H1 (cell line): ENCODE measurements around the gene SLC28A2. TPM values are rescaled to one million over a fixed set of nuclear protein-coding genes. Genes with fewer than 3 reads are reported as not detected.
A peak's percentile ranks its signal among the peaks of the same experiment; 100 is the strongest.

Experiments used
- CTCF ChIA-PET: fragments of 300-600 bp; sonication (Branson Sonifier 250); formaldehyde crosslinking; loops from one replicate; lab custom pipeline; 2021; ENCODE audit not compliant: partially characterized antibody; lab: Charles Lee
- POLR2A ChIA-PET: fragments of 300-600 bp; sonication (Branson Sonifier 250); formaldehyde crosslinking; loops from one replicate; lab custom pipeline; 2021; ENCODE audit warnings: inconsistent platforms; ENCODE audit not compliant: partially characterized antibody; lab: Charles Lee
- DNase-seq, 2 experiments: peaks; one replicate each; pipeline versions ENCODE4 v3.0.0 to v3.0.0-alpha.2; 2010 to 2022; ENCODE audit warnings: low spot score in 2 of 2, low read depth in 1 of 2, mixed read lengths in 1 of 2
- FAIRE-seq: peaks from 2 replicates; lab custom pipeline; 2011; peaks lifted over from hg19 to GRCh38; lab: Jason Lieb, UNC
- H2AFZ ChIP-seq: 2 replicates; pipeline ENCODE4 v1.8.1; 2012; ENCODE audit warnings: low read length, inconsistent platforms
- H2AK5ac ChIP-seq: 2 replicates; pipeline ENCODE4 v1.6.1; 2013; ENCODE audit warnings: low read depth, low read length
- H2BK120ac ChIP-seq: replicated peaks from 2 replicates; pipeline ENCODE3; 2013; ENCODE audit warnings: low read depth, low read length, inconsistent platforms
- H2BK12ac ChIP-seq: 2 replicates; pipeline ENCODE4 v1.6.1; 2013; ENCODE audit warnings: low read depth, low read length
- H2BK15ac ChIP-seq: 2 replicates; pipeline ENCODE4 v1.6.1; 2013; ENCODE audit warnings: low read length
- H2BK20ac ChIP-seq: 2 replicates; pipeline ENCODE4 v1.6.1; 2013; ENCODE audit warnings: low read length
- H2BK5ac ChIP-seq: 2 replicates; pipeline ENCODE4 v1.6.1; 2013; ENCODE audit warnings: low read depth, low read length
- H3K14ac ChIP-seq: 2 replicates; pipeline ENCODE4 v1.6.1; 2013; ENCODE audit warnings: inconsistent platforms; ENCODE audit not compliant: insufficient read length
- H3K18ac ChIP-seq: 2 replicates; pipeline ENCODE4 v1.6.1; 2013; ENCODE audit warnings: low read length; ENCODE audit errors: extremely low read depth
- H3K23ac ChIP-seq: 2 replicates; pipeline ENCODE4 v1.6.1; 2013; ENCODE audit warnings: inconsistent platforms; ENCODE audit not compliant: insufficient read length
- H3K23me2 ChIP-seq: 2 replicates; pipeline ENCODE4 v1.6.1; 2013; ENCODE audit warnings: low read depth, low read length
- H3K27ac ChIP-seq: 2 replicates; pipeline ENCODE4 v1.6.1; 2011; ENCODE audit warnings: low read depth, low read length, inconsistent platforms
- H3K27me3 ChIP-seq, 4 experiments: replicated peaks in 1 of 4; 1 replicate in 1 of 4; 2 replicates in 3 of 4; pipeline versions ENCODE4 v1.6.1 to v1.8.1; 2011 to 2013; ENCODE audit warnings: low read length in 3 of 4, mild to moderate bottlenecking in 3 of 4, inconsistent platforms in 2 of 4, mixed read lengths in 2 of 4, moderate library complexity in 1 of 4; ENCODE audit not compliant: control insufficient read depth in 3 of 4, insufficient read depth in 3 of 4; ENCODE audit errors: extremely low read depth in 1 of 4
- H3K36me3 ChIP-seq, 4 experiments: 2 replicates each; pipeline versions ENCODE4 v1.6.1 to v1.8.1; 2011 to 2013; ENCODE audit warnings: mild to moderate bottlenecking in 4 of 4, low read length in 3 of 4, moderate library complexity in 2 of 4, control low read depth in 1 of 4, inconsistent platforms in 1 of 4; ENCODE audit not compliant: insufficient read depth in 4 of 4, control insufficient read depth in 2 of 4
- H3K4ac ChIP-seq: replicated peaks from 2 replicates; pipeline ENCODE3; 2013; ENCODE audit warnings: low read length, low read depth, mixed read lengths, inconsistent platforms; ENCODE audit not compliant: insufficient read length
- H3K4me1 ChIP-seq, 4 experiments: replicated peaks in 1 of 4; 1 replicate in 1 of 4; 2 replicates in 3 of 4; pipeline versions ENCODE4 v1.6.1 to v1.8.1; 2011 to 2013; ENCODE audit warnings: low read length in 3 of 4, inconsistent platforms in 2 of 4, mixed read lengths in 1 of 4; ENCODE audit not compliant: insufficient read depth in 4 of 4, control insufficient read depth in 3 of 4
- H3K4me2 ChIP-seq, 2 experiments: 2 replicates each; pipeline versions ENCODE4 v1.6.1 to v1.8.1; 2011 to 2013; ENCODE audit warnings: low read depth in 2 of 2, low read length in 2 of 2, control low read depth in 1 of 2, inconsistent platforms in 1 of 2, mild to moderate bottlenecking in 1 of 2; ENCODE audit not compliant: insufficient read depth in 1 of 2
- H3K4me3 ChIP-seq, 4 experiments: fragments of 200-600, 300-600 bp in 1 of 4; sonication (generic), shearing (Covaris generic), sonication (Bioruptor Twin) in 1 of 4; 2 replicates each; pipeline versions ENCODE4 v1.5.1 to v1.8.1; 2011 to 2016; ENCODE audit warnings: low read length in 4 of 4, low read depth in 3 of 4, control low read depth in 2 of 4, inconsistent platforms in 2 of 4, mild to moderate bottlenecking in 2 of 4, mixed read lengths in 1 of 4, moderate library complexity in 1 of 4; ENCODE audit not compliant: insufficient read depth in 2 of 4; ENCODE audit errors: extremely low read depth in 1 of 4
- H3K56ac ChIP-seq: replicated peaks from 2 replicates; pipeline ENCODE3; 2013; ENCODE audit warnings: low read depth, mild to moderate bottlenecking, mixed read lengths, low read length, inconsistent platforms; ENCODE audit not compliant: insufficient read length
- H3K79me1 ChIP-seq: 2 replicates; pipeline ENCODE4 v1.6.1; 2013; ENCODE audit warnings: low read depth, low read length, control low read depth
- H3K79me2 ChIP-seq, 2 experiments: 2 replicates each; pipeline versions ENCODE4 v1.6.1 to v1.8.1; 2012 to 2013; ENCODE audit warnings: low read length in 2 of 2, mild to moderate bottlenecking in 2 of 2, inconsistent platforms in 1 of 2; ENCODE audit not compliant: insufficient read depth in 2 of 2, control insufficient read depth in 1 of 2
- H3K9ac ChIP-seq, 4 experiments: replicated peaks in 1 of 4; 1 replicate in 1 of 4; 2 replicates in 3 of 4; pipeline versions ENCODE4 v1.6.1 to v1.8.1; 2011 to 2013; ENCODE audit warnings: low read depth in 3 of 4, low read length in 3 of 4, control low read depth in 2 of 4, mild to moderate bottlenecking in 2 of 4, moderate library complexity in 2 of 4, inconsistent platforms in 1 of 4; ENCODE audit errors: extremely low read depth in 1 of 4
- H3K9me3 ChIP-seq, 2 experiments: 2 replicates each; pipeline versions ENCODE4 v1.6.1 to v1.8.1; 2012 to 2013; ENCODE audit warnings: mild to moderate bottlenecking in 2 of 2, moderate library complexity in 2 of 2, control low read depth in 1 of 2, inconsistent platforms in 1 of 2, low read depth in 1 of 2, low read length in 1 of 2, mixed read lengths in 1 of 2; ENCODE audit not compliant: insufficient read depth in 2 of 2
- H4K20me1 ChIP-seq, 2 experiments: replicated peaks in 1 of 2; 2 replicates each; pipeline versions ENCODE3 to v1.8.1; 2011 to 2013; ENCODE audit warnings: inconsistent platforms in 2 of 2, low read length in 2 of 2, mild to moderate bottlenecking in 1 of 2; ENCODE audit not compliant: insufficient read depth in 2 of 2, control insufficient read depth in 1 of 2
- H4K5ac ChIP-seq: 2 replicates; pipeline ENCODE4 v1.6.1; 2013; ENCODE audit warnings: low read length, low read depth, mixed read lengths, inconsistent platforms; ENCODE audit not compliant: insufficient read length
- H4K8ac ChIP-seq: 2 replicates; pipeline ENCODE4 v1.8.0; 2013; ENCODE audit warnings: mild to moderate bottlenecking, moderate library complexity, low read length, inconsistent platforms; ENCODE audit not compliant: insufficient read depth; ENCODE audit errors: extremely low read depth
- H4K91ac ChIP-seq: replicated peaks from 2 replicates; pipeline ENCODE3; 2013; ENCODE audit warnings: low read length, mixed read lengths, inconsistent platforms; ENCODE audit not compliant: insufficient read length
- ASH2L ChIP-seq: fragments of 200-600, 300-600 bp; sonication (generic); IDR thresholded peaks from one replicate; pipeline ENCODE4 v1.7.1; 2017; ENCODE audit warnings: low read length
- BRCA1 ChIP-seq: IDR thresholded peaks from 2 replicates; pipeline ENCODE4 v1.6.1; 2012; ENCODE audit warnings: low read depth, low read length, improper control_type of control experiment
- CREB1 ChIP-seq: IDR thresholded peaks from 2 replicates; pipeline ENCODE4 v1.6.1; 2012; ENCODE audit warnings: inconsistent platforms
- KDM1A ChIP-seq: fragments of 200-600, 300-600 bp; sonication (generic); IDR thresholded peaks from 2 replicates; pipeline ENCODE4 v1.7.1; 2016; ENCODE audit warnings: mild to moderate bottlenecking, low read length, borderline replicate concordance
- RAD21 ChIP-seq, 2 experiments: IDR thresholded peaks in 1 of 2; conservative IDR thresholded peaks in 1 of 2; 2 replicates each; pipeline ENCODE4 v1.6.1; 2011; ENCODE audit warnings: low read depth in 2 of 2, low read length in 2 of 2, improper control_type of control experiment in 1 of 2, inconsistent platforms in 1 of 2, mild to moderate bottlenecking in 1 of 2, moderate library complexity in 1 of 2
- RFX5 ChIP-seq: IDR thresholded peaks from 2 replicates; pipeline ENCODE4 v1.6.1; 2011; ENCODE audit warnings: low read depth, low read length, improper control_type of control experiment, borderline replicate concordance
- SP1 ChIP-seq: IDR thresholded peaks from 2 replicates; pipeline ENCODE4 v1.6.1; 2011; ENCODE audit warnings: low read depth, low read length
- SRF ChIP-seq: IDR thresholded peaks from 2 replicates; pipeline ENCODE4 v1.6.1; 2011; ENCODE audit warnings: mild to moderate bottlenecking, low read depth, low read length, moderate library complexity
- TEAD4 ChIP-seq: IDR thresholded peaks from 2 replicates; pipeline ENCODE4 v1.6.1; 2012; ENCODE audit warnings: low read depth, low read length, inconsistent platforms, mixed read lengths
- YY1 ChIP-seq: IDR thresholded peaks from 2 replicates; pipeline ENCODE4 v1.6.1; 2011; ENCODE audit warnings: low read depth, mild to moderate bottlenecking, low read length
- ZNF274 ChIP-seq: IDR thresholded peaks from 2 replicates; pipeline ENCODE4 v1.7.0; 2012; ENCODE audit warnings: low read length, borderline replicate concordance; ENCODE audit errors: extremely low read depth
- WGBS, 2 experiments: shearing (Covaris generic) in 1 of 2; methylation state at CpG; one replicate each; pipeline versions ENCODE4 v1.1.6 to v1.1.7; 2013 to 2015; ENCODE audit warnings: low lambda C conversion rate in 2 of 2, mixed read lengths in 2 of 2, inconsistent platforms in 1 of 2, low coverage in 1 of 2, missing lambda C conversion rate in 1 of 2; ENCODE audit not compliant: insufficient replicate concordance in 2 of 2, insufficient coverage in 1 of 2, insufficient read length in 1 of 2; ENCODE audit errors: extremely low coverage in 1 of 2, missing lambda C conversion rate in 1 of 2; 5-methylcytosine and 5-hydroxymethylcytosine counted together
- polyA plus RNA-seq, 7 experiments: library from polyadenylated mRNA; depleted of rRNA in 3 of 7; stranded (reverse) in 5 of 7; unstranded in 2 of 7; fragments of >200 nt in 5 of 7; fragments of 200-250 nt in 2 of 7; gene quantifications; 1 replicate in 5 of 7; 2 replicates in 1 of 7; 4 replicates in 1 of 7; pipeline versions ENCODE4 v1.2.1 to v1.2.3, GENCODE V29; 2011 to 2013; ENCODE audit warnings: missing spikeins in 2 of 7, mixed read lengths in 2 of 7
- total RNA-seq: library from RNA; stranded (reverse); fragmentation: NEBNext Ultra II Directional; extraction: Animal tissue kit (Norgen Biotek cat#: 25700); gene quantifications from 2 replicates; pipeline ENCODE4 v1.2.1, GENCODE V29; 2021
- TF ChIP-seq, protein P1 (sequence below), 3 experiments: IDR thresholded peaks; 1 replicate in 2 of 3; 2 replicates in 1 of 3; pipeline versions ENCODE4 v1.5.1 to v1.6.1; 2011; ENCODE audit warnings: low read length in 3 of 3, mild to moderate bottlenecking in 3 of 3, inconsistent platforms in 2 of 3, low read depth in 1 of 3, moderate library complexity in 1 of 3; ENCODE audit not compliant: insufficient read depth in 1 of 3; ENCODE audit errors: control extremely low read depth in 1 of 3

Gene SLC28A2
- total and polyA plus RNA-seq, 2 of the 8 experiments (the other 6 are each of a cell fraction or from before 2014, with no cell fraction given) = 0.11 TPM; not detected in 1

DNA sequence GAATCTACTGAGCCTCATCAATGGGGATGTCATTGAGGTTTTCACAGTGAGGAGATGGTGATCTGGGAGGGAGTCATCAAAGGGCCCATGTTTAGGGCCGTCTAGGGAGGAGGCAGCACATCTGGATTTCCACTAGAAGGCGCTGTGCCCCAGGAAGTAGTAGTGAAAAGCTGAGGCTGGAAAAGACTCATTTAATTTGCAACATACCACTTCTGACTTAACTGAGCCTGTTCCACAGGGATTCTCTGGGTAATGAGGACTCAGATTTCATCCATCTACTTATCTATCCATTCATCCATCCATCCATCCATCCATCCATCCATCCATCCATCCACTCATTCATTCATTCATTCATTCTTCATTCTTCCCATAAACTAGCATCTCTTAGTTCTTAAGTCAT lies 46.8 kb upstream of the SLC28A2 start:
- FAIRE-seq = peak; percentile 73
- no peak overlapping the region for H4K8ac ChIP-seq
- no peak overlapping the region for H3K23ac ChIP-seq
- no peak overlapping the region for H3K4me3 ChIP-seq
- no peak overlapping the region for H3K18ac ChIP-seq
- H3K14ac ChIP-seq = no peak overlapping the region
- H2AK5ac ChIP-seq = no peak overlapping the region
- 0% methylated on average over 2 of the region's 2 CpGs; no CpG with 5 or more reads in 1 of the 2 experiments for WGBS, 2 experiments
- H2BK20ac ChIP-seq = no peak overlapping the region
- H3K4ac ChIP-seq = no peak overlapping the region
- no peak overlapping the region for H3K27ac ChIP-seq
- no peak overlapping the region for H3K56ac ChIP-seq
- no peak overlapping the region for H2BK5ac ChIP-seq
- no peak overlapping the region for H4K5ac ChIP-seq
- H3K79me1 ChIP-seq = no peaks in the 10 kb centered on the region
- H3K79me2 ChIP-seq = no peaks in the 10 kb centered on the region
- peak overlapping the region; percentile 59; the same call in 1 of the 2 replicates for H2AFZ ChIP-seq
- H3K36me3 ChIP-seq = no peaks in the 10 kb centered on the region
- H3K27me3 ChIP-seq = no peaks in the 10 kb centered on the region
- H3K9me3 ChIP-seq = no peaks in the 10 kb centered on the region
- POLR2A ChIA-PET = interaction anchor here (1.4 to 2.2 kb wide), 4 partner anchors 14 to 198 kb away, joined by 3 to 6 read pairs (median 4); partner anchors contain the start of gene SHF
- no peak overlapping the region for H3K9ac ChIP-seq
- H2BK12ac ChIP-seq = no peak overlapping the region
- H3K23me2 ChIP-seq = peaks cover 5% of the 10 kb centered on the region; the same call in 1 of the 2 replicates
- CTCF ChIA-PET = interaction anchor here (0.5 to 39.2 kb wide), 41 partner anchors 9 to 477 kb away, joined by 3 to 1117 read pairs (median 4); partner anchors contain the start of genes DUOX2, GATM, SHF and SLC28A2
- no peaks in the 10 kb centered on the region for H4K20me1 ChIP-seq
- no peak overlapping the region for H2BK120ac ChIP-seq
- no peak overlapping the region for H4K91ac ChIP-seq
- no peaks in the 10 kb centered on the region for H3K4me1 ChIP-seq
- H2BK15ac ChIP-seq = no peak overlapping the region
- H3K4me2 ChIP-seq = no peak overlapping the region
- peak in 1 of 2 experiments; percentile 77 for DNase-seq
- TF ChIP-seq CREB1 (no peak), RFX5 (no peak), KDM1A (no peak), RAD21 (IDR thresholded peaks at IDR 0.05 in 1 of 2, conservative IDR thresholded peaks at IDR 0.05 in 1 of 2; ENCODE audit: low read depth in 2 of 2, low read length in 2 of 2) (peak; percentile 95), SP1 (0 out of 2 replicates have a peak, but pooled peaks have one; percentile 8), TEAD4 (no peak), YY1 (peak; percentile 28; the same call in 1 of the 2 replicates), ASH2L (no peak), SRF (no peak), BRCA1 (no peak), ZNF274 (no peak)
- TF ChIP-seq, protein P1, sequence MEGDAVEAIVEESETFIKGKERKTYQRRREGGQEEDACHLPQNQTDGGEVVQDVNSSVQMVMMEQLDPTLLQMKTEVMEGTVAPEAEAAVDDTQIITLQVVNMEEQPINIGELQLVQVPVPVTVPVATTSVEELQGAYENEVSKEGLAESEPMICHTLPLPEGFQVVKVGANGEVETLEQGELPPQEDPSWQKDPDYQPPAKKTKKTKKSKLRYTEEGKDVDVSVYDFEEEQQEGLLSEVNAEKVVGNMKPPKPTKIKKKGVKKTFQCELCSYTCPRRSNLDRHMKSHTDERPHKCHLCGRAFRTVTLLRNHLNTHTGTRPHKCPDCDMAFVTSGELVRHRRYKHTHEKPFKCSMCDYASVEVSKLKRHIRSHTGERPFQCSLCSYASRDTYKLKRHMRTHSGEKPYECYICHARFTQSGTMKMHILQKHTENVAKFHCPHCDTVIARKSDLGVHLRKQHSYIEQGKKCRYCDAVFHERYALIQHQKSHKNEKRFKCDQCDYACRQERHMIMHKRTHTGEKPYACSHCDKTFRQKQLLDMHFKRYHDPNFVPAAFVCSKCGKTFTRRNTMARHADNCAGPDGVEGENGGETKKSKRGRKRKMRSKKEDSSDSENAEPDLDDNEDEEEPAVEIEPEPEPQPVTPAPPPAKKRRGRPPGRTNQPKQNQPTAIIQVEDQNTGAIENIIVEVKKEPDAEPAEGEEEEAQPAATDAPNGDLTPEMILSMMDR (IDR thresholded peaks at IDR 0.05; ENCODE audit: control extremely low read depth in 1 of 3, insufficient read depth in 1 of 3, low read depth in 1 of 3, low read length in 3 of 3) = peak; percentile 81 to 97 (median 93)
